ENCODE results near the gene NDUFA11.
A peak's percentile ranks its signal among the peaks of the same experiment; 100 is the strongest.

Gene NDUFA11

GRCh38 chr19:5903624-5904351 lies at the start of gene NDUFA11:
Gene NDUFA11 (minus strand): TSS chr19:5903790. CDS start chr19:5903708, 82 bp downstream.
- DNase-seq, result peak; percentile 51

GRCh38 chr19:5953030-5953589 lies 49.5 kb upstream of the NDUFA11 start:
- no peak for DNase-seq

- no peak for DNase-seq
Measured at GRCh38 chr19:5952193-5953029, 48.8 kb upstream of the NDUFA11 start.

- DNase-seq, result no peak
Measured at GRCh38 chr19:5951338-5951861, 47.8 kb upstream of the NDUFA11 start.

- no peak for DNase-seq
Measured at GRCh38 chr19:5950741-5951140, 47.2 kb upstream of the NDUFA11 start.

GRCh38 chr19:5949792-5950305 lies 46.3 kb upstream of the NDUFA11 start:
- peak; percentile 46 for DNase-seq

GRCh38 chr19:5948752-5949564 lies 45.4 kb upstream of the NDUFA11 start:
- DNase-seq, result no peak

- no peak for DNase-seq
Measured at GRCh38 chr19:5947435-5947834, 43.8 kb upstream of the NDUFA11 start.

GRCh38 chr19:5943623-5944022 lies 40.0 kb upstream of the NDUFA11 start:
- no peak for DNase-seq

GRCh38 chr19:5943045-5943444 lies 39.5 kb upstream of the NDUFA11 start:
- no peak for DNase-seq

- no peak for DNase-seq
Measured at GRCh38 chr19:5941673-5942072, 38.1 kb upstream of the NDUFA11 start.

GRCh38 chr19:5940260-5941208 lies 36.9 kb upstream of the NDUFA11 start:
- no peak for DNase-seq

- no peak for DNase-seq
Measured at GRCh38 chr19:5937550-5937949, 34.0 kb upstream of the NDUFA11 start.

GRCh38 chr19:5936292-5936592 lies 32.7 kb upstream of the NDUFA11 start:
- DNase-seq, result no peak

- no peak for DNase-seq
Measured at GRCh38 chr19:5935473-5936291, 32.1 kb upstream of the NDUFA11 start.

GRCh38 chr19:5934774-5935472 lies 31.3 kb upstream of the NDUFA11 start:
- DNase-seq, result no peak

- no peak for DNase-seq
Measured at GRCh38 chr19:5934069-5934401, 30.4 kb upstream of the NDUFA11 start.

- DNase-seq, result no peak
Measured at GRCh38 chr19:5933391-5934068, 29.9 kb upstream of the NDUFA11 start.

GRCh38 chr19:5932609-5933262 lies 29.1 kb upstream of the NDUFA11 start:
- DNase-seq, result no peak

All from NCI-H187 treated with DMSO at 0.1 percent for 48 hours (cell line).